ENCODE results near the gene PLXNA4. TPM values are rescaled to one million over a fixed set of nuclear protein-coding genes. Genes with fewer than 3 reads are reported as not detected.

Gene PLXNA4
- total RNA-seq, 1 donor from 2014 or later, result 5.9 TPM

DNA sequence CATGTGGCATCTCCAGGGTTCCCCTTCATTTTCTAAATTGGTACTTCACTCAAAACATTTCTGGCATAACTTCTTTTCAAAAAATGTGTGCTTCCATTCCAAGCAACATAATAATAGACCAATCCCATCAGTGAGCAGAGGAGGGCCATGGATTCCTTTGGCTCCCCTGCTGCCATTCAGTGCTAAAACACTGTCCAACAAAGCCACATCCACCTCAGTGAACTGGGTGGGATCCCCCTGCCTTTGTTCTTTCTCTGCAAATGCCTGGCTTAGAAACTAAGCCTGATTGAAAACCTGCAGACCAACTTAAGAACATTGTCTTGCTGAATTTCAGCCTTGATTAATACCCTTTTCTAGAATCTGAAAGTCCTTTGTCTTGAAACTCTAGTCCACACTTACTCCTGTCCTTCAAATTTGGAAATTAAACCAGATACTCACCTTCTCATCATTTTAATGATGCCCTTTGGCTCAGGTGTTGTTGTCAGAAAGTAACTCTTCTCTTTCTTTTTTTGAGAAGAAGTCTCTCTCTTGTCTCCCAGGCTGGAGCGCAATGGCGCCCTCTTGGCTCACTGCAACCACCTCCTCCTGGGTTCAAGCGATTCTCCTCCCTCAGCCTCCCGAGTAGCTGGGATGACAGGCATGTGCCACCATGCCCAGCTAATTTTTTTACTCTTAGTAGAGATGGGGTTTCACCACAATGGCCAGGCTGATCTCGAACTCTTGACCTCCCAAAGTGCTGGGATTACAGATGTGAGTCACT is 132.3 kb downstream of the PLXNA4 start:
- intact Hi-C loops (cut with micrococcal nuclease), result no loop called here

DNA sequence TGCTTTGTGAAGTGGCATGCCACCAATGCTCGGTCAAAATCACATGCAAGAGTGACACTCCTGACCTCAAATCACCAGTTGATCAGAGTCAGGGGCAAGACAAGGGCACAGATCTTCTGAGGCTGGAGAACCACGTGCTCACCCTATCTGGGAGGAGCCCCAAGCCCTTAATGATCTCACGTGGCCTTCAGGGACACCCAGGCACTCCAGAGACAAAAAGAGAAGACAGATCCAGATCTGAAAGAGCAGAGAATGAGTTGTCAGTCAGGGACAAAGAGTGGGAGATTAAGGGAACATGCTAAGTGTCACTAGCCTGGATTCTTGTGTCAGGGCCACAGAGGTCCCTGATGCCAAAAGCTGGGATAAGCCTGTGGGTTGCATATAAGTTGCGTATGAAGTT is 134.3 kb downstream of the PLXNA4 start:
- intact Hi-C loops (cut with micrococcal nuclease), result no loop called here

DNA sequence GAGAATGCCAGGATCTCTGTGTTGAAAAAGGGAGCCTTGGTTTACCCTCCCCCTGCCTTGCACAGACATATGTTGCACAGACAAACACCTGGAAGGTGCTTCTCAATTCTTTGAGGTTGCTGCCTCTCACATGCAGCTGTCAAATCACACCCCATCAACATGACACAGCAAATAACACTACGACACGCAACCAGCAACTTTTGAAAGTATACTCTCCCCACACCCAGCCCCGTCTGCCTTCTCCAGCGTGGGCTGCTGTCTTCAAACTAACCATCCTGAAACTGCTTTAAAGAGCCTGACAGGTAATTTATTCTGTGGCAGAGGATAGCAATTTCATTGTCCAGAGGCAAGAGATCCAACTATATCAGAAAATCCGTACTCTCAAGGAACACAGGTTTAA is 136.1 kb downstream of the PLXNA4 start:
- intact Hi-C loops (cut with micrococcal nuclease), result loop anchor here (1.0 kb wide), 1 partner anchor 9 kb away; no protein-coding TSS in a partner anchor

DNA sequence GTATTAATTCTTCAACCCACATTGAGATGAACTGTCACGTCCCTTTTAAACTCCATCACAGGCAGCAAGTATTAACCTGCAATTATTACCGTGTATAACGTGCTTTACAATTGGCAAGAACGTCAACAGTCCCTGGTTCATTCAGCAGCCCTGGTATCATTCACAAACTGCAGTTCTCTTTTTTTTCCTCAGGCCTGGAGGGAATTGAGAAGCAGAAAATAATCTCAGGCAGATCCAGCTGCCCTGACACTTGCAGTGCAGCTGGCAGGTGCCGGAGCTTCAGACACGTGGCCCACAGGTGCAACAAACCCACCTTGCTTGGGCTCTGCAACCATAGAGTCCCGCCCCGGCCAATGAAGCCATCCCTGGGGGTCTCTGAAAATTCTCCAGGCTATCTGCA is 137.3 kb downstream of the PLXNA4 start:
- intact Hi-C loops (cut with micrococcal nuclease), result loop anchor here (5.0 to 10.0 kb wide), 2 partner anchors 1204 to 1878 kb away; partner anchors contain the start of gene SLC35B4

DNA sequence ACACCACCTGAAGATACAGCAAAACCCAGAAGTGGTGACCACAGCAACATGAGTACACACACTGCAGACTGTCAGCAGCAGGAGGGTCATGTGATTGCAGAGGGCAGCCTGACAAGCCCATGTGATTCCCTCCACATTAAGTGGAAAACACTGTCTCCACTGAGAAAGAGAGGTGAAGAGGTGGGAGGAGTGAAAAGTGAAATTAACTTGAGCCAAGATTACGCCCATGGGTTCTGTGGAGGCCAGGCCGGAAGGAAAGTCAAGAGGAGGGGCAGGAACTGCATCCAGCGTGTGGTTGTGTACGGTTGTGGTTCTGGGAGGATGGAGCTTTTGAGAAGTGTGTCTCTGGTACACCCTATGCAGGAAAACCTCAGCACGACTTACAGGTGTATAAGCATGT is 138.5 kb downstream of the PLXNA4 start:
- intact Hi-C loops (cut with micrococcal nuclease), result loop anchor here (1.0 to 10.0 kb wide), 3 partner anchors 24 to 1880 kb away; partner anchors contain the start of gene SLC35B4

DNA sequence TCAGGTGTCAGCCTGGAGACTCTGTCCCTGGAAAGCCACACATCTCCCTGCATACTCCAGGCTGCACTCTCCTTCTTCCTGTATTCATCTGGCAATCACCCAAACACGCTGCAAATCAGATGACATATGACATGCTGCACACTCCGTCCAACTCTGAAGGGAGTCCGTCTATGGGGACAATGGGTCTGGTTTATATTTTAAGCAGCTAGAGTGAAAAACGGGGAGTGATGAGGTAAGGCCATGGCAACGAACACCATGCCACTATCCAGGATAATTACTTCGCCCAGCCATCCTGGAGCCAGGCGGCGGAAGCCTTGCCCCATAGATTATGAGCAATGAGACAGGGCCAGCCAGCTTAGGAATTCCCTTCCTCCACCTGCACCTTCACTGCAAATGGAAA is 140.1 kb downstream of the PLXNA4 start:
- intact Hi-C loops (cut with micrococcal nuclease), result loop anchor here (5.0 to 10.0 kb wide), 2 partner anchors 1201 to 1881 kb away; partner anchors contain the start of gene SLC35B4

DNA sequence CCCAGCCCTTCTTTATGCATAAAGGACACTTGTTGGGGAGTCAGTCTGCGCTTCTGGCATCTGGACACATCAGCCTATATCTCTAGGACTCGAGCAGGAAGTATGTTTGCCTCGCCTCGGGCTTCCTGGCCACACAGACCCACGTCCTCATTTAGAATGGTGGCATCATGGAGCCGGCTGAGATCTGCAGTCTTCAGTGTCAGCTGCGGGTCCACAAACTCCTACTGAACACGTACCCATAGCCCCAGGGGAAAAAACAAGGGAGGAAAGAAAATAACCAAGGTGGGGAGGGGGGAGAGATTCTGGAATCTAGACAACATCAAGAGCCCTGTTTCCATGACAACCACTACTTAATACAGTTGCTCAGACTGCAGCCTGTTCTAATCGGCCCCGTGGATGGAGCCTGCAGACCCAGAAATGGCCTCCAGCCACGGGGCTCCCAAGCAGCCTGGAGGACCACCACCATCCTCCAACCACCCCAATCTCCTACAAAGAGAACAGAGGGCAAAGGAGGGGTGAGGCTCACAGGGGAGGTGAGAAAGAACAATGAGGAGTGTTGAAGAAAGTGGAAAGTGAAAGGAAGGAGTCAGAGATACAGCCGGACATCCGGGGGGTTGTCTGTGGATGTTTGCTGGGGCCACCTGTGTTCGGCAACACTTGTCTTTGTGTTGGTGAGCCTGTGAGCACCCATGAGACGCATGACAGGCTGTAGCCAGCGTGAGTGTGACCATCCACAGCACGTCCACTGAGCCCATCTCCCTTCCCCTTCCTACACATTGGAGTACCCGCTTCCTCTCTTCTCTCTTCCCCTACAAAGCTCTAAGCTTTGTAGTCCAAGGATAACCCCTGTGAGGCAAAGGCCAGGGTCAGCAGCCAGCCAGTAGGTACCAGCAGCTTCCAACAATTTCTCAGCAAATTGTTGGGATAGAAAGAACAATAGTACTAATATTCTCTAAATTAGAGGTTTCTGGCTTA is 141.0 kb downstream of the PLXNA4 start:
- intact Hi-C loops (cut with micrococcal nuclease), result loop anchor here (5.0 to 10.0 kb wide), 2 partner anchors 1201 to 1882 kb away; partner anchors contain the start of gene SLC35B4

DNA sequence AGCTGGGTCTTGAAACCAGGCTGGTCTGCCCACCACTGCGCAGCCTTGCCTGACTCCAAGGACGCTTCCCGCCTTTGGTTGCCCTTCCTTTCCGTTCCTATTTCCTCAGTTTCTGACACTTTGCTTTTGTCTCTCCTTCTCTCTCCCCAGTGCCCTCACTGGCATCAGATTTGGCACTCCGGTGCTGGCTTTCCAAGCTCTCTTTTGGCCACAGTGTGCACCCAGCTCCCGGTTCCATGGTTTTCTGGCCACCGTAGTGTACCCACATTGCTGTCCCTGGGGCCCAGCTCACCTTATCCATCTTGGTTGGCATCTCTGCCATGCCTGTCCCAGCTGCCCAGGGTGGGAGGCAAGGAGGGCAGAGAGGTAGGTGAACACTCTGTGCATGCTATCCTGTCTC is 142.2 kb downstream of the PLXNA4 start:
- intact Hi-C loops (cut with micrococcal nuclease), result loop anchor here (5.0 to 10.0 kb wide), 3 partner anchors 818 to 1327 kb away; partner anchors contain the start of gene EXOC4

DNA sequence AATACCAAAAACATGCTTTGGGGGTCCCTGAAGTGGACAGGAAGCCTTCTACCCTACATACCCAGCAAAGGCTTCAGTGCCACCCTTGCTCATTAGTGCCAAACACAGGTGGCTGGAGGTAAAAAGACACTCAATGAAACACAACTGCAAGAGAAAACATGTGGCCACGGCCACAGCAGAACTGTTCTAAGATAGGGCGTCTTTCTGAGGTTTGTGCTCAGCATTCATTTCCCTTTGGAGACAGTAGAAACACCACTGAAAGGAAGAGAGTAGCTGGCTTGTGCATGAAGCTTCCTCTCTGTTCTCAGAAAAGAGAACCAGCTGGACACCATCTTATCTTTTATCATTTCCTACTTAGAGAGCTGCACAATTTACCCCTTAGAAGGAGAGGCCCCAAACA is 143.0 kb downstream of the PLXNA4 start:
- intact Hi-C loops (cut with micrococcal nuclease), result loop anchor here (5.0 to 10.0 kb wide), 3 partner anchors 819 to 1326 kb away; partner anchors contain the start of gene EXOC4

DNA sequence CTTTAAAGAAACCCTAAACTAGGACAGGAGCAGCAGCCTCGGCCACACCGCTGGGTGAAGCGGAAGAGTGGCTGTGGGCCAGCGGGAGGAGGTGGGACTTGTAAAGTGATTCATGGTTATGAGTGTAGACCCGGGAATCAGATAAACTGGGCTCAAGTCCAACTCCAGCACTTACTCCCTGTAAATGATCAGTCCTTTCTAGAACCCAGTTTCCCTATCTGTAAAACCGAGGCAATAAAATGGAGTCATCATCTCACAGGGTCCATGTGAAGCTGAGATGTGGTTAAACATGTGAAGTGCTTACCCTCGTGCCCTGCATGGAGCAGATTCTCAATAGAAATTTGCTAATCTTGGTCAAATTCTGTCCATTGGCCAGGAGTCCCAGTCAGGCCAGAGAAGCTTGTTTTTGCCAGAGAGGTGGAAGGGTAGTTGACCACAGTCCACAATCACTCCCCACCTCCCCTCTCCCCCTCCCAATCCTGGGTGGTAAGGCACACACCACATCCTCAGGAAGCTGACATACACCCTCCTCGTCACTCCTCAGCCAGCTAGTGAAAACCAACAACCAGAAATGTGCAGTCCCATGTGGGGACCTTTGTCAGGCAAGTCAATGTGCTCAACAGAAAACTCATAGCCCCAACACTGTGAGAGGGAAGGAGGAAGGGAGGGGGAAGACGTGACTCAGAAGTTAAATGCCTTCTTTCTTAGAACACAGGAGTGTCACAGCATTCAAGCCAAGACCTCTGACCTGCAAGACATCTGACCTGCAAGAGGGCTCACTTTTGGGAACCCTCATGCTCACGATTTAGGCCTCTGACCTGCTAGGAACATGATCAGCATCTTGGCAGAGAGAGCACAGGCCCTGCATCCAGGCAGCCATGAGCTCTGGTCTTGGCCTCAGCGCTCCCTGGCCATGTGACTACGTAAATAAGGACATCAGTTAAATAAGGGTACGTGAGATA is 145.1 kb downstream of the PLXNA4 start:
- intact Hi-C loops (cut with micrococcal nuclease), result loop anchor here (1.0 to 10.0 kb wide), 11 partner anchors 9 to 1324 kb away; partner anchors contain the start of genes CHCHD3 and EXOC4

DNA sequence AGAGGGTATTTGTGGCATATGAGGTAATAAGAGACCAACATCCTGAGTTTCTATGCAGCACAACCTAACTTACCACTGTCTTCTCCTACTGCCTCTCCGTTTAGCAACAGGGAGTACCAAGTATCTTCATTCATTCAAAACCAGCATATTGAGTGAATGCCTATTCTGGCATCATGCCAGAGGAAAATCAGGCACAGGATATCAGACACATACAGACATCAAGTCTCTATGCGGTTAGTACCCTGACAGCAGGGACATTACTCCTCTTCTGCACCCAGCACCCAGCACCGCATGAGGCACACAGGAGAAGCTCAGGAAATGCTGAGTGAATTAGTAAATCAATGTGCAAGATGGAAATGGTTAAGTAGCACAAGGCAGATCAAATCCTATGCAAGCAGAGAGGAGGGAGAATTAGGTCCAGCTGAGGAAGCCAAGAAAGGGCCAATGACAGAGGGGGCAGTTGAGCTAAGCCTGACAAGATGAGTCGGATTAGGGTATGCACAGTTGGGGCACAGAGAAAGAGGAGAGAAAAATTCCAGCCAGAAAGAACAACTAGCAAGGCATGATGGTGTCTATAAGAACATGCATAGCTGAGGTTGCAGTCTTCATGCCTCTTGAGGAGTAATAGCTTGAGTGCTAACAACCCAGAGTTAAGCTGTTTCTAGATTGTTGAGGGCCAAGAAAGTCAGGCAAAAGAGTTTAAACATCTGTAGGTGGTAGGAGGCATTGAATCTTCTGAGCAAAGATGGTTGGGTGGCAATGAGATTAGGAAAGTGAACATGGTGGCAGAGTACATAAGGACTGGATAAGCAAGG is 146.0 kb downstream of the PLXNA4 start:
- intact Hi-C loops (cut with micrococcal nuclease), result loop anchor here (2.0 to 10.0 kb wide), 6 partner anchors 225 to 1323 kb away; partner anchors contain the start of genes CHCHD3 and EXOC4

DNA sequence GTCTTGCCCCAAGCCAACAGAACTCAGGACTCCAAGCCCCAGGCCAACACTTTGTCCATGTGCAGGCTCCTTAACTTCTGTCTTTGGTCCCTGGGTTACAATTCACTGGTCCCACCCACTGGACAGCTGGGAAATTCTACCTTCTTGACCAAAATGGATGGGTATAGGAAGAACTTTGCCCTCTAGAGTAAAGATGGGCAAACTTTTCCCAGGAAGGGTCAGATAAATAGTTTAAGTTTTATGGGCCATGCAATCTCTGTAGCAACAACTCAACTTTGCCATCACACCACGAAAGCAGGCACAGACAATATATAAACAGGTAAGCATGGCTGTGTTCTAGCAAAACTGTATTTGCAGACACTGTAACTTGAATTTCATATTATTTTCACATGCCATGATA is 147.1 kb downstream of the PLXNA4 start:
- intact Hi-C loops (cut with micrococcal nuclease), result no loop called here

DNA sequence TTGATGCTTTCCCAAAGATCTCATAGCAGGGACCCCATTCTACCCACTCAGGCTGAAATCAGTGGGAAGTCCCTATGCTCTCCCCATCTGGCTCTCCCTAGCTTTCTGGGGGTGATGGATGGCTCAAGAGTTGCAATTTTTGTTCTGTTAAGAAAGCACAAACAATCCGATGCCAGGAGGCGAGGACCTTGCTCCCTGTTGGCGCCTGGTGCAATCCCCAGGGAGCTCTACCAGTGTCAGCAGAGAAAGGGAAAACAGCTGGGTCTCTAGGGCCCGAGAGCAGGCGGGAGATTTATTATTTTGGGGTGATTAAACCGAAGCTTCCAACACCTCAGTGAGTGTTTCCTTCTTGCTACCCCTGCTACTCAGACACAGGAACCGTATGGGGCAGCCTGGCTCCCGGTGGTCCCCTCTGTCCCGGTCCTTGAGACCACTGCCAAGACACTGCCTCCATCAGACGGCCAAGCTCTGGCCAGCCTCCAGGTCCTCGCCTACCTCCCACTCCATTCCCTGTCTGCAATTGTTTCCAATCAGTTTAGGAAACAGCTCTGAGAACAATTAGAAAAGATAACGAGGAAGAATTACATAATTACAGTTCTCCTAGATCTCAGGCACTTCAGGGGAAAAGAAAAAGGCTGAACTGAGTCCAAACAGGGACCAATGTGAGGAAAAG is 147.9 kb downstream of the PLXNA4 start:
- intact Hi-C loops (cut with micrococcal nuclease), result no loop called here

DNA sequence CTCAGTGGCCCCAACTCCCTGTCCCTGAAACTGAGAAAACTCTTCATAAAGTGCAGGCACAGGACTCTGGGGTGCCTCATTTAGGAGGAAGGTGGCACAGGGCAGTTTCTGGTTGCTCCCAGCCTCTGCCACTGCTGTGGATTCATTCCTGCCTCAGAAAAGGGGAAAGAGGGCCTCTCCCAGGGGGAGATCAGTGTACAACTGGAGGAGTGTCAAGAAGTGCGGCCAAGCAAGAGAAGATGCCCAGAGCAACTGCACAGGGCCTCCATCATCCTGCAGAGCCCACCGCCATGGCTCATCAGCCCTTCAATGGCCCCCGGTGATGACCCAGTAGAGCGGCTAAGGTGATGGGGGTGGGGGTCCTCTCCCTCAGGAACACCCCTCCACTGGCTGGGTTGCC is 150.3 kb downstream of the PLXNA4 start:
- intact Hi-C loops (cut with micrococcal nuclease), result no loop called here

DNA sequence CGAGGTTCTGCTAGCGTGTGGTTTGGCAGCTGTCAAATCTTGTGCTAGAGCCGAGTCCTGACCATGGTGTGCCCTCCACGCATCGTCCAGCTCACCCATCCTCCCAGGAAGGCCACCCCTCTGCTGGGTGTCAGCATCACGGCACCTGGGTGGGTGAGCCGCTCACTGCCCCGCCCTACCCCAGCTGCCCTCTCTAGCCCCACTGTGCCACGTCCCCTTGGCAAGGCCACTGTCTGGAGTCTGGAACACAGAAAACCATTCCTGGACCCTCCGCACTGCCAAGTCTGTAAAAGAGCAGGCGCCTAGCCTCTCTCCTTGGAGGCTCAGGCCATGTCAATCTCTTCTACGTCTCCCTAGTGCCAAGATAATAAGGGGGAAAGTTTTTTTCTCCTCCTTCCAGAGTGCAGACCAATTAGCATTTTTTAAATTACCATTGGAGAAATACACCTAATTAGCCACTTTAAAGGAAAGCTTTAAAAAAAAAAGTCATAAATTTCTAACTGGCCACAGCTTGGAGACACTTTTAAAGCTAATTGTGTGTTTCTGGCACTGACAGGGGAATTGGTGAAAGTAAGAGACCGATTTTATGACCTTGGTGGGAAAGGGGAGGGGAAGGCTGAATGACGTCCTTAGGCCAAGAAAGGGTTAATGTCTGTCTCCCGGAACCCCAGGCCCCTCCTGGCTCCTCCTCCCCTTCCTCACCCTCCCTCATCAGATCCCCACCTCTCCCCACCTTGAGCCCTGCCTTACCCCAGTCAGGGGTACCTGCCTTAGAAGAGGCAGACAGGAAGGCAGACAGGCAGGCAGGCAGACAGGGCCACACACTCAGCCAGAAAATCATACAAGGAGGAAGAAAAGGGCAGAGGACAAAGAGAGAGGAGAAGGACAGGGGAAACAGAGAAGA is 151.2 kb downstream of the PLXNA4 start:
- intact Hi-C loops (cut with micrococcal nuclease), result no loop called here

DNA sequence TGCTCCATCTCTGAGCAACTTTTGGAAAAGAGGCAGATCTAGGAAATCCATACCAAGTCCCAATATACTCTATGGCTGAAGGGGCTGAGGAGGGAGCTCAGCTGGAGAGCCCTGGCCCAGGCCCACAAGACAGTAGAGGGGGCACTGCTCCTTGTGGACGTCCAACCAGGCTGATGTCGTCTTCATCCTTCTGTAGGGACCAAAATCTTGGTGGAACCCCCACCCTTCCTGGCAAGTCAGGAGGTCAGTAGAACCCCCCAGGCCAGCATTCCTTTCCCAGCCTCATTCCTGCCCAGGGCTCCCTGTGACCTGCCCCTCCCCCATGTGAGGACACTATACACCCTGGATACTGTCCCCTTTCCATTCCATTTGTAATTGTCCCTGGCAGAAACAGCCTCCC is 152.0 kb downstream of the PLXNA4 start:
- intact Hi-C loops (cut with micrococcal nuclease), result no loop called here

DNA sequence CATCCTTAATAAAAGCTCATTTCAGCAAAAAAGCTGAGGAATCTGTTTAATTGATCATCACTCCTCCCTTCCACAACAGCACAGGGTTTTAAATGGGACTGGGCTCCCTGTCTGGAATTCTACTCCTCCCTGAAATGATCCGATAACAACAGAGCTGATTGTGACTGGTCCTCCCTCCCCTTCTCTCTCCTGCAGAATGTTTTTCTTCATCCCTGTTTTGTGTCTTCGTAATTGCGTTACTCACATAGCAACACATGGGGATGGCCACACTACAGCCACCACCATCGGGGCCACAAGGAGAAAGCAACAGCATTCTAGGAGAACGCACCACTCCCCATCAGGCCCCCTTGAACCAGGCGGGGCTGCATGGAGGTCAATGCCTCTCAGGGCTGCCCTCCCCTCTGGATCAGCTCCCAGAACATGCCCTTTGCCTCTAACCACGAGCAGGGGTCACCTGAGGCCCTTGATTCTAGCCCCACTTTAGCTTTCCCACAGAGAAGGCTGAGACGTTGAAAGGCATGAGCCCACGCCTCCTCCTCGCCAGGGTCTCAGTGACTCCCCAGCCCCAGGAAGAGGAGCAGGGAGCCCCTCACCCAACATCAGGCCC is 152.6 kb downstream of the PLXNA4 start:
- intact Hi-C loops (cut with micrococcal nuclease), result no loop called here
